Measurements from ENCODE around the gene ATP10A. TPM values are rescaled to one million over a fixed set of nuclear protein-coding genes. Genes with fewer than 3 reads are reported as not detected.

ATP10A gene
- total RNA-seq, 1 donor from 2014 or later: 10.6 TPM

GRCh38 chr15:25796395-25796794 is 66.7 kb downstream of the ATP10A start:
- DNase-seq (ENCODE audit: low spot score): no peak

- no peak for DNase-seq (ENCODE audit: low spot score)
These were observed 67.4 kb downstream of the ATP10A start for GRCh38 chr15:25795712-25796111.

GRCh38 chr15:25795061-25795460 is 68.1 kb downstream of the ATP10A start:
- no peak for DNase-seq (ENCODE audit: low spot score)

- no peak for DNase-seq (ENCODE audit: low spot score)
These were observed 69.6 kb downstream of the ATP10A start for GRCh38 chr15:25793354-25794050.

- no peak for DNase-seq (ENCODE audit: low spot score)
These were observed 71.0 kb downstream of the ATP10A start for GRCh38 chr15:25792128-25792527.

GRCh38 chr15:25790000-25790660 is 73.0 kb downstream of the ATP10A start:
- peak; percentile 65 for DNase-seq (ENCODE audit: low spot score)

- DNase-seq (ENCODE audit: low spot score): no peak
These were observed 73.5 kb downstream of the ATP10A start for GRCh38 chr15:25789616-25789999.

GRCh38 chr15:25789211-25789610 is 73.9 kb downstream of the ATP10A start:
- DNase-seq (ENCODE audit: low spot score): no peak

- no peak for DNase-seq (ENCODE audit: low spot score)
These were observed 75.1 kb downstream of the ATP10A start for GRCh38 chr15:25787855-25788520.

- DNase-seq (ENCODE audit: low spot score): no peak
These were observed 75.7 kb downstream of the ATP10A start for GRCh38 chr15:25787381-25787780.

- no peak for DNase-seq (ENCODE audit: low spot score)
These were observed 77.1 kb downstream of the ATP10A start for GRCh38 chr15:25786040-25786439.

- DNase-seq (ENCODE audit: low spot score): no peak
These were observed 77.5 kb downstream of the ATP10A start for GRCh38 chr15:25785641-25786025.

GRCh38 chr15:25784876-25785640 is 78.1 kb downstream of the ATP10A start:
- DNase-seq (ENCODE audit: low spot score): no peak

GRCh38 chr15:25783607-25784540 is 79.3 kb downstream of the ATP10A start:
- DNase-seq (ENCODE audit: low spot score): no peak

GRCh38 chr15:25783134-25783533 is 80.0 kb downstream of the ATP10A start:
- no peak for DNase-seq (ENCODE audit: low spot score)

GRCh38 chr15:25780479-25781255 is 82.5 kb downstream of the ATP10A start:
- DNase-seq (ENCODE audit: low spot score): no peak

GRCh38 chr15:25778161-25778560 is 85.0 kb downstream of the ATP10A start:
- DNase-seq (ENCODE audit: low spot score): no peak

- peak; percentile 34 for DNase-seq (ENCODE audit: low spot score)
These were observed 86.1 kb downstream of the ATP10A start for GRCh38 chr15:25777037-25777436.

GRCh38 chr15:25776071-25776746 is 86.9 kb downstream of the ATP10A start:
- DNase-seq (ENCODE audit: low spot score): peak; percentile 20
